H1 (cell line): Measurements from ENCODE around the gene CPEB1. TPM values are rescaled to one million over a fixed set of nuclear protein-coding genes. Genes with fewer than 3 reads are reported as not detected.

Source experiments
- CTCF ChIA-PET: fragments of 300-600 bp; sonication (Branson Sonifier 250); formaldehyde crosslinking; loops from one replicate; lab custom pipeline; 2021; ENCODE audit not compliant: partially characterized antibody; lab: Charles Lee
- POLR2A ChIA-PET: fragments of 300-600 bp; sonication (Branson Sonifier 250); formaldehyde crosslinking; loops from one replicate; lab custom pipeline; 2021; ENCODE audit warnings: inconsistent platforms; ENCODE audit not compliant: partially characterized antibody; lab: Charles Lee
- DNase-seq, 2 experiments: peaks; one replicate each; pipeline versions ENCODE4 v3.0.0 to v3.0.0-alpha.2; 2010 to 2022; ENCODE audit warnings: low spot score in 2 of 2, low read depth in 1 of 2, mixed read lengths in 1 of 2
- FAIRE-seq: peaks from 2 replicates; lab custom pipeline; 2011; peaks lifted over from hg19 to GRCh38; lab: Jason Lieb, UNC
- H2AFZ ChIP-seq: 2 replicates; pipeline ENCODE4 v1.8.1; 2012; ENCODE audit warnings: low read length, inconsistent platforms
- H2AK5ac ChIP-seq: 2 replicates; pipeline ENCODE4 v1.6.1; 2013; ENCODE audit warnings: low read depth, low read length
- H2BK120ac ChIP-seq: replicated peaks from 2 replicates; pipeline ENCODE3; 2013; ENCODE audit warnings: low read depth, low read length, inconsistent platforms
- H2BK12ac ChIP-seq: 2 replicates; pipeline ENCODE4 v1.6.1; 2013; ENCODE audit warnings: low read depth, low read length
- H2BK15ac ChIP-seq: 2 replicates; pipeline ENCODE4 v1.6.1; 2013; ENCODE audit warnings: low read length
- H2BK20ac ChIP-seq: 2 replicates; pipeline ENCODE4 v1.6.1; 2013; ENCODE audit warnings: low read length
- H2BK5ac ChIP-seq: 2 replicates; pipeline ENCODE4 v1.6.1; 2013; ENCODE audit warnings: low read depth, low read length
- H3K14ac ChIP-seq: 2 replicates; pipeline ENCODE4 v1.6.1; 2013; ENCODE audit warnings: inconsistent platforms; ENCODE audit not compliant: insufficient read length
- H3K18ac ChIP-seq: 2 replicates; pipeline ENCODE4 v1.6.1; 2013; ENCODE audit warnings: low read length; ENCODE audit errors: extremely low read depth
- H3K23ac ChIP-seq: 2 replicates; pipeline ENCODE4 v1.6.1; 2013; ENCODE audit warnings: inconsistent platforms; ENCODE audit not compliant: insufficient read length
- H3K23me2 ChIP-seq: 2 replicates; pipeline ENCODE4 v1.6.1; 2013; ENCODE audit warnings: low read depth, low read length
- H3K27ac ChIP-seq: 2 replicates; pipeline ENCODE4 v1.6.1; 2011; ENCODE audit warnings: low read depth, low read length, inconsistent platforms
- H3K27me3 ChIP-seq, 4 experiments: replicated peaks in 1 of 4; 1 replicate in 1 of 4; 2 replicates in 3 of 4; pipeline versions ENCODE4 v1.6.1 to v1.8.1; 2011 to 2013; ENCODE audit warnings: low read length in 3 of 4, mild to moderate bottlenecking in 3 of 4, inconsistent platforms in 2 of 4, mixed read lengths in 2 of 4, moderate library complexity in 1 of 4; ENCODE audit not compliant: control insufficient read depth in 3 of 4, insufficient read depth in 3 of 4; ENCODE audit errors: extremely low read depth in 1 of 4
- H3K36me3 ChIP-seq, 4 experiments: 2 replicates each; pipeline versions ENCODE4 v1.6.1 to v1.8.1; 2011 to 2013; ENCODE audit warnings: mild to moderate bottlenecking in 4 of 4, low read length in 3 of 4, moderate library complexity in 2 of 4, control low read depth in 1 of 4, inconsistent platforms in 1 of 4; ENCODE audit not compliant: insufficient read depth in 4 of 4, control insufficient read depth in 2 of 4
- H3K4ac ChIP-seq: replicated peaks from 2 replicates; pipeline ENCODE3; 2013; ENCODE audit warnings: low read length, low read depth, mixed read lengths, inconsistent platforms; ENCODE audit not compliant: insufficient read length
- H3K4me1 ChIP-seq, 4 experiments: replicated peaks in 1 of 4; 1 replicate in 1 of 4; 2 replicates in 3 of 4; pipeline versions ENCODE4 v1.6.1 to v1.8.1; 2011 to 2013; ENCODE audit warnings: low read length in 3 of 4, inconsistent platforms in 2 of 4, mixed read lengths in 1 of 4; ENCODE audit not compliant: insufficient read depth in 4 of 4, control insufficient read depth in 3 of 4
- H3K4me2 ChIP-seq, 2 experiments: 2 replicates each; pipeline versions ENCODE4 v1.6.1 to v1.8.1; 2011 to 2013; ENCODE audit warnings: low read depth in 2 of 2, low read length in 2 of 2, control low read depth in 1 of 2, inconsistent platforms in 1 of 2, mild to moderate bottlenecking in 1 of 2; ENCODE audit not compliant: insufficient read depth in 1 of 2
- H3K4me3 ChIP-seq, 4 experiments: fragments of 200-600, 300-600 bp in 1 of 4; sonication (generic), shearing (Covaris generic), sonication (Bioruptor Twin) in 1 of 4; 2 replicates each; pipeline versions ENCODE4 v1.5.1 to v1.8.1; 2011 to 2016; ENCODE audit warnings: low read length in 4 of 4, low read depth in 3 of 4, control low read depth in 2 of 4, inconsistent platforms in 2 of 4, mild to moderate bottlenecking in 2 of 4, mixed read lengths in 1 of 4, moderate library complexity in 1 of 4; ENCODE audit not compliant: insufficient read depth in 2 of 4; ENCODE audit errors: extremely low read depth in 1 of 4
- H3K56ac ChIP-seq: replicated peaks from 2 replicates; pipeline ENCODE3; 2013; ENCODE audit warnings: low read depth, mild to moderate bottlenecking, mixed read lengths, low read length, inconsistent platforms; ENCODE audit not compliant: insufficient read length
- H3K79me1 ChIP-seq: 2 replicates; pipeline ENCODE4 v1.6.1; 2013; ENCODE audit warnings: low read depth, low read length, control low read depth
- H3K79me2 ChIP-seq, 2 experiments: 2 replicates each; pipeline versions ENCODE4 v1.6.1 to v1.8.1; 2012 to 2013; ENCODE audit warnings: low read length in 2 of 2, mild to moderate bottlenecking in 2 of 2, inconsistent platforms in 1 of 2; ENCODE audit not compliant: insufficient read depth in 2 of 2, control insufficient read depth in 1 of 2
- H3K9ac ChIP-seq, 4 experiments: replicated peaks in 1 of 4; 1 replicate in 1 of 4; 2 replicates in 3 of 4; pipeline versions ENCODE4 v1.6.1 to v1.8.1; 2011 to 2013; ENCODE audit warnings: low read depth in 3 of 4, low read length in 3 of 4, control low read depth in 2 of 4, mild to moderate bottlenecking in 2 of 4, moderate library complexity in 2 of 4, inconsistent platforms in 1 of 4; ENCODE audit errors: extremely low read depth in 1 of 4
- H3K9me3 ChIP-seq, 2 experiments: 2 replicates each; pipeline versions ENCODE4 v1.6.1 to v1.8.1; 2012 to 2013; ENCODE audit warnings: mild to moderate bottlenecking in 2 of 2, moderate library complexity in 2 of 2, control low read depth in 1 of 2, inconsistent platforms in 1 of 2, low read depth in 1 of 2, low read length in 1 of 2, mixed read lengths in 1 of 2; ENCODE audit not compliant: insufficient read depth in 2 of 2
- H4K20me1 ChIP-seq, 2 experiments: replicated peaks in 1 of 2; 2 replicates each; pipeline versions ENCODE3 to v1.8.1; 2011 to 2013; ENCODE audit warnings: inconsistent platforms in 2 of 2, low read length in 2 of 2, mild to moderate bottlenecking in 1 of 2; ENCODE audit not compliant: insufficient read depth in 2 of 2, control insufficient read depth in 1 of 2
- H4K5ac ChIP-seq: 2 replicates; pipeline ENCODE4 v1.6.1; 2013; ENCODE audit warnings: low read length, low read depth, mixed read lengths, inconsistent platforms; ENCODE audit not compliant: insufficient read length
- H4K8ac ChIP-seq: 2 replicates; pipeline ENCODE4 v1.8.0; 2013; ENCODE audit warnings: mild to moderate bottlenecking, moderate library complexity, low read length, inconsistent platforms; ENCODE audit not compliant: insufficient read depth; ENCODE audit errors: extremely low read depth
- H4K91ac ChIP-seq: replicated peaks from 2 replicates; pipeline ENCODE3; 2013; ENCODE audit warnings: low read length, mixed read lengths, inconsistent platforms; ENCODE audit not compliant: insufficient read length
- CBX5 ChIP-seq: fragments of 300-800, 300-1000 bp; sonication (generic); IDR thresholded peaks from 2 replicates; pipeline ENCODE4 v1.7.1; 2016; ENCODE audit warnings: antibody characterized with exemption, low read length, low read depth
- EP300 ChIP-seq, 2 experiments: IDR thresholded peaks; 1 replicate in 1 of 2; 2 replicates in 1 of 2; pipeline ENCODE4 v1.6.1; 2011 to 2012; ENCODE audit warnings: low read depth in 2 of 2, low read length in 2 of 2, mild to moderate bottlenecking in 2 of 2, borderline replicate concordance in 1 of 2, inconsistent platforms in 1 of 2, moderate library complexity in 1 of 2
- KDM1A ChIP-seq: fragments of 200-600, 300-600 bp; sonication (generic); IDR thresholded peaks from 2 replicates; pipeline ENCODE4 v1.7.1; 2016; ENCODE audit warnings: mild to moderate bottlenecking, low read length, borderline replicate concordance
- ZNF274 ChIP-seq: IDR thresholded peaks from 2 replicates; pipeline ENCODE4 v1.7.0; 2012; ENCODE audit warnings: low read length, borderline replicate concordance; ENCODE audit errors: extremely low read depth
- WGBS, 2 experiments: shearing (Covaris generic) in 1 of 2; methylation state at CpG; one replicate each; pipeline versions ENCODE4 v1.1.6 to v1.1.7; 2013 to 2015; ENCODE audit warnings: low lambda C conversion rate in 2 of 2, mixed read lengths in 2 of 2, inconsistent platforms in 1 of 2, low coverage in 1 of 2, missing lambda C conversion rate in 1 of 2; ENCODE audit not compliant: insufficient replicate concordance in 2 of 2, insufficient coverage in 1 of 2, insufficient read length in 1 of 2; ENCODE audit errors: extremely low coverage in 1 of 2, missing lambda C conversion rate in 1 of 2; 5-methylcytosine and 5-hydroxymethylcytosine counted together
- polyA plus RNA-seq, 7 experiments: library from polyadenylated mRNA; depleted of rRNA in 3 of 7; stranded (reverse) in 5 of 7; unstranded in 2 of 7; fragments of >200 nt in 5 of 7; fragments of 200-250 nt in 2 of 7; gene quantifications; 1 replicate in 5 of 7; 2 replicates in 1 of 7; 4 replicates in 1 of 7; pipeline versions ENCODE4 v1.2.1 to v1.2.3, GENCODE V29; 2011 to 2013; ENCODE audit warnings: missing spikeins in 2 of 7, mixed read lengths in 2 of 7
- total RNA-seq: library from RNA; stranded (reverse); fragmentation: NEBNext Ultra II Directional; extraction: Animal tissue kit (Norgen Biotek cat#: 25700); gene quantifications from 2 replicates; pipeline ENCODE4 v1.2.1, GENCODE V29; 2021

The CPEB1 gene
- total and polyA plus RNA-seq, 2 of the 8 experiments (the other 6 are each of a cell fraction or from before 2014, with no cell fraction given), result 4.4 to 4.5 TPM

DNA sequence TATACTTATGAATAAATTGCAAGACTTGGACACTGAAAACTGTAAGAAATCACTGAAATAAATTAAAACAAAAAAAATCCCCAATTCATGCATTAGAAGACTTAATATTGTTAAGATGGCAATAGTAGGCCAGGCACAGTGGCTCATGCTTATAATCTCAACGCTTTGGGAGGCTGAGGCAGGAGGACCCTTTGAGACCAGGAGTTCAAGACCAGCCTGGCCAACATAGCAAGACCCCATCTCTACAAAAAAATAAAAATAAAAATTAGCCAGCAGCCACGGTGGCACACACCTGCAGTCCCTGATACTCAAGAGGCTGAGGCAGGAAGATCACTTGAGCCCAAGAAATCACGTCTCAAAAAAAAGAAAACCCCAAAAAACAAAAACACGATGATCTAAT lies 35.8 kb downstream of the CPEB1 start:
- H2BK12ac ChIP-seq, result no peak overlapping the region
- no peaks in the 10 kb centered on the region for H3K23me2 ChIP-seq
- DNase-seq, result no peak
- no peak overlapping the region for H3K9ac ChIP-seq
- no peak overlapping the region for H2BK120ac ChIP-seq
- no peaks in the 10 kb centered on the region for H4K20me1 ChIP-seq
- H2AFZ ChIP-seq, result no peak overlapping the region
- no peak overlapping the region for H3K4ac ChIP-seq
- no peaks in the 10 kb centered on the region for H3K79me2 ChIP-seq
- H2BK20ac ChIP-seq, result no peak overlapping the region
- no peak overlapping the region for H2AK5ac ChIP-seq
- H3K4me2 ChIP-seq, result no peak overlapping the region
- no peak overlapping the region for H3K14ac ChIP-seq
- H4K5ac ChIP-seq, result no peak overlapping the region
- no peaks in the 10 kb centered on the region for H3K27me3 ChIP-seq
- no peak for FAIRE-seq
- POLR2A ChIA-PET, result no interaction called here
- H3K23ac ChIP-seq, result no peak overlapping the region
- H3K56ac ChIP-seq, result no peak overlapping the region
- no peaks in the 10 kb centered on the region for H3K79me1 ChIP-seq
- no peaks in the 10 kb centered on the region for H3K36me3 ChIP-seq
- H3K27ac ChIP-seq, result no peak overlapping the region
- CTCF ChIA-PET, result no interaction called here
- no peak overlapping the region for H3K4me3 ChIP-seq
- no peak overlapping the region for H2BK15ac ChIP-seq
- no peak overlapping the region for H3K18ac ChIP-seq
- TF ChIP-seq ZNF274, result no peak
- TF ChIP-seq KDM1A, result 0 out of 2 replicates have a peak, but pooled peaks have one; percentile 39
- no peak for TF ChIP-seq EP300 (IDR thresholded peaks at IDR 0.05; ENCODE audit: borderline replicate concordance in 1 of 2, low read depth in 2 of 2, low read length in 2 of 2)
- no peak for TF ChIP-seq CBX5
- no peaks in the 10 kb centered on the region for H3K4me1 ChIP-seq
- no peaks in the 10 kb centered on the region for H3K9me3 ChIP-seq
- H4K91ac ChIP-seq, result no peak overlapping the region
- 93% methylated on average over 4 of the region's 4 CpGs; no CpG with 5 or more reads in 1 of the 2 experiments for WGBS, 2 experiments
- H4K8ac ChIP-seq, result no peak overlapping the region
- no peak overlapping the region for H2BK5ac ChIP-seq
